SK-N-SH (cell line): ENCODE measurements around the gene GSTM5. TPM values are rescaled to one million over a fixed set of nuclear protein-coding genes. Genes with fewer than 3 reads are reported as not detected.

Experiments used
- CTCF ChIA-PET: fragments of 300-600, 350-600 bp; formaldehyde crosslinking; extraction: SDS; loops from one replicate; lab custom pipeline; 2021; lab: Yijun Ruan, JAX
- POLR2A ChIA-PET: fragments of 350-600 bp; sonication (Branson Sonifier 250); formaldehyde crosslinking; extraction: SDS; loops from one replicate; lab custom pipeline; 2020; ENCODE audit warnings: antibody characterized with exemption, inconsistent platforms; lab: Yijun Ruan, JAX
- DNase-seq: peaks from one replicate; pipeline ENCODE4 v3.0.0; 2012
- H2AFZ ChIP-seq: fragments of 200-600 bp; sonication (generic); 2 replicates; pipeline ENCODE4 v1.8.1; 2016; ENCODE audit warnings: antibody characterized with exemption, mild to moderate bottlenecking, low read depth
- H3F3A ChIP-seq: fragments of 200-600 bp; sonication (generic); replicated peaks from 2 replicates; pipeline ENCODE3; 2016; ENCODE audit warnings: antibody characterized with exemption, mild to moderate bottlenecking; ENCODE audit not compliant: insufficient read depth
- H3K27ac ChIP-seq, 2 experiments: fragments of 200-500 bp in 1 of 2; fragments of 200-600 bp in 1 of 2; sonication (Bioruptor generic) in 1 of 2; sonication (generic), shearing (Covaris generic) in 1 of 2; 2 replicates each; pipeline versions ENCODE4 v1.5.1 to v1.6.1; 2014 to 2016; ENCODE audit warnings: low read depth in 2 of 2, inconsistent platforms in 1 of 2, low read length in 1 of 2, mild to moderate bottlenecking in 1 of 2, mixed read lengths in 1 of 2
- H3K27me3 ChIP-seq: fragments of 200-600 bp; sonication (generic), shearing (Covaris generic); 2 replicates; pipeline ENCODE4 v1.6.1; 2016; ENCODE audit warnings: mixed run types; ENCODE audit not compliant: insufficient read depth
- H3K36me3 ChIP-seq, 2 experiments: fragments of 200-500 bp in 1 of 2; fragments of 200-600 bp in 1 of 2; sonication (Bioruptor generic) in 1 of 2; sonication (generic) in 1 of 2; replicated peaks in 1 of 2; 2 replicates each; pipeline versions ENCODE3 to v1.5.1; 2014 to 2016; ENCODE audit warnings: low read length in 1 of 2, mild to moderate bottlenecking in 1 of 2; ENCODE audit not compliant: insufficient read depth in 2 of 2, control insufficient read depth in 1 of 2
- H3K4me1 ChIP-seq, 2 experiments: fragments of 200-500 bp in 1 of 2; fragments of 200-600 bp in 1 of 2; sonication (Bioruptor generic) in 1 of 2; sonication (generic), shearing (Covaris generic) in 1 of 2; 2 replicates each; pipeline versions ENCODE4 v1.5.1 to v1.6.1; 2014 to 2016; ENCODE audit warnings: low read depth in 1 of 2, low read length in 1 of 2, mixed run types in 1 of 2; ENCODE audit not compliant: insufficient read depth in 2 of 2, control insufficient read depth in 1 of 2
- H3K4me2 ChIP-seq: fragments of 200-600 bp; sonication (generic), shearing (Covaris generic); 2 replicates; pipeline ENCODE4 v1.6.1; 2017; ENCODE audit warnings: mixed run types
- H3K4me3 ChIP-seq, 2 experiments: fragments of 200-500 bp in 1 of 2; fragments of 200-600 bp in 1 of 2; sonication (Bioruptor generic) in 1 of 2; sonication (generic), shearing (Covaris generic) in 1 of 2; 2 replicates each; pipeline versions ENCODE4 v1.5.1 to v1.8.1; 2014 to 2016; ENCODE audit warnings: low read depth in 2 of 2, inconsistent platforms in 1 of 2, low read length in 1 of 2, mild to moderate bottlenecking in 1 of 2, mixed read lengths in 1 of 2, moderate library complexity in 1 of 2
- H3K79me2 ChIP-seq: fragments of 200-600 bp; sonication (generic); 2 replicates; pipeline ENCODE4 v1.8.1; 2017; ENCODE audit warnings: mild to moderate bottlenecking; ENCODE audit not compliant: insufficient read depth
- H3K9ac ChIP-seq: fragments of 200-600 bp; sonication (generic); 2 replicates; pipeline ENCODE4 v1.6.1; 2017; ENCODE audit warnings: mixed run types
- H3K9me2 ChIP-seq: fragments of 200-600 bp; sonication (generic); 2 replicates; pipeline ENCODE4 v1.6.1; 2017; ENCODE audit warnings: mixed run types
- H3K9me3 ChIP-seq: fragments of 200-600 bp; sonication (generic); 2 replicates; pipeline ENCODE4 v1.6.1; 2017; ENCODE audit warnings: mixed run types, mild to moderate bottlenecking, moderate library complexity
- H4K20me1 ChIP-seq: fragments of 200-600 bp; sonication (generic); 2 replicates; pipeline ENCODE4 v1.6.1; 2017; ENCODE audit warnings: mild to moderate bottlenecking, mixed run types; ENCODE audit not compliant: insufficient read depth
- CHD2 ChIP-seq: fragments of 150-350 bp; IDR thresholded peaks from 2 replicates; pipeline ENCODE4 v1.6.1; 2018; ENCODE audit warnings: low read length; ENCODE audit not compliant: partially characterized antibody
- EZH2phosphoT487 ChIP-seq: fragments of 200-600 bp; sonication (generic); IDR thresholded peaks from 2 replicates; pipeline ENCODE4 v1.6.1; 2017; ENCODE audit warnings: low read depth, mixed run types, mild to moderate bottlenecking, antibody characterized with exemption, moderate library complexity, borderline replicate concordance
- FOSL2 ChIP-seq: IDR thresholded peaks from 2 replicates; pipeline ENCODE4 v1.4.0; 2012; ENCODE audit warnings: low read depth, mild to moderate bottlenecking, moderate library complexity, borderline replicate concordance
- FOXJ3 ChIP-seq: sonication (generic); formaldehyde crosslinking; IDR thresholded peaks from 2 replicates; pipeline ENCODE4 v1.5.1; 2020; ENCODE audit warnings: mild to moderate bottlenecking, missing genetic modification reagents
- GATA2 ChIP-seq: sonication (generic); formaldehyde crosslinking; IDR thresholded peaks from 2 replicates; pipeline ENCODE4 v1.5.0; 2020; ENCODE audit warnings: mild to moderate bottlenecking, missing genetic modification reagents
- MAX ChIP-seq: IDR thresholded peaks from 2 replicates; pipeline ENCODE4 v1.4.0; 2012; ENCODE audit warnings: low read depth
- MEF2A ChIP-seq: IDR thresholded peaks from 2 replicates; pipeline ENCODE4 v1.4.0; 2012; ENCODE audit warnings: low read depth, borderline replicate concordance
- MXI1 ChIP-seq: IDR thresholded peaks from 2 replicates; pipeline ENCODE4 v1.6.1; 2012; ENCODE audit warnings: mild to moderate bottlenecking, low read depth, low read length, improper control_type of control experiment
- RAD21 ChIP-seq: IDR thresholded peaks from 2 replicates; pipeline ENCODE4 v1.6.1; 2012; ENCODE audit warnings: mild to moderate bottlenecking, low read length
- RFX5 ChIP-seq: IDR thresholded peaks from 2 replicates; pipeline ENCODE4 v1.6.1; 2012; ENCODE audit warnings: mild to moderate bottlenecking, improper control_type of control experiment, low read length
- SMC3 ChIP-seq: IDR thresholded peaks from 2 replicates; pipeline ENCODE4 v1.6.1; 2012; ENCODE audit warnings: low read depth, low read length, improper control_type of control experiment
- ZBTB33 ChIP-seq: IDR thresholded peaks from 2 replicates; pipeline ENCODE4 v1.4.0; 2012; ENCODE audit warnings: low read depth, borderline replicate concordance
- WGBS: methylation state at CpG from one replicate; pipeline ENCODE4 v1.1.6; 2017; ENCODE audit warnings: low lambda C conversion rate; 5-methylcytosine and 5-hydroxymethylcytosine counted together
- polyA plus RNA-seq, 3 experiments: library from polyadenylated mRNA; depleted of rRNA; stranded (reverse); fragments of >200 nt; gene quantifications; 2 replicates each; pipeline ENCODE4 v1.2.3, GENCODE V29; 2012
- TF ChIP-seq, protein P1 (sequence below): fragments of 150-350 bp; IDR thresholded peaks from 2 replicates; pipeline ENCODE4 v1.6.1; 2017; ENCODE audit warnings: antibody characterized with exemption, low read length, low read depth, borderline replicate concordance
- TF ChIP-seq, protein P2 (sequence below): IDR thresholded peaks from 2 replicates; pipeline ENCODE4 v1.4.0; 2012; ENCODE audit warnings: low read depth, borderline replicate concordance

GSTM5 gene
- polyA plus RNA-seq, 1 of the 3 experiments (the other 2 are of a cell fraction): not detected

GRCh38 chr1:109732390-109732881 is 20.4 kb downstream of the GSTM5 start:
- Histone ChIP-seq H3K9me2 (no peaks in the 10 kb centered on the region), H3K4me3 (no peak overlapping the region), H3K4me1 (peaks cover 0 to 3% of the 10 kb centered on the region in 2 experiments; a peak in 1 of 4 replicates), H3K9me3 (no peaks in the 10 kb centered on the region), H3K9ac (no peak overlapping the region), H3K27me3 (no peaks in the 10 kb centered on the region), H3K4me2 (no peak overlapping the region), H2AFZ (no peak overlapping the region), H4K20me1 (no peaks in the 10 kb centered on the region), H3F3A (no peaks in the 10 kb centered on the region), H3K79me2 (no peaks in the 10 kb centered on the region), H3K27ac (no peak overlapping the region), H3K36me3 (peaks cover 12 to 13% of the 10 kb centered on the region in 2 experiments)
- no peak for DNase-seq
- WGBS: 33% methylated on average over 3 of the region's 3 CpGs
- TF ChIP-seq SMC3: no peak
- TF ChIP-seq ZBTB33: no peak
- TF ChIP-seq MXI1: no peak
- no peak for TF ChIP-seq RAD21
- no peak for TF ChIP-seq CHD2
- TF ChIP-seq, protein P1, sequence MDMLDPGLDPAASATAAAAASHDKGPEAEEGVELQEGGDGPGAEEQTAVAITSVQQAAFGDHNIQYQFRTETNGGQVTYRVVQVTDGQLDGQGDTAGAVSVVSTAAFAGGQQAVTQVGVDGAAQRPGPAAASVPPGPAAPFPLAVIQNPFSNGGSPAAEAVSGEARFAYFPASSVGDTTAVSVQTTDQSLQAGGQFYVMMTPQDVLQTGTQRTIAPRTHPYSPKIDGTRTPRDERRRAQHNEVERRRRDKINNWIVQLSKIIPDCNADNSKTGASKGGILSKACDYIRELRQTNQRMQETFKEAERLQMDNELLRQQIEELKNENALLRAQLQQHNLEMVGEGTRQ: no peak
- TF ChIP-seq, protein P2, sequence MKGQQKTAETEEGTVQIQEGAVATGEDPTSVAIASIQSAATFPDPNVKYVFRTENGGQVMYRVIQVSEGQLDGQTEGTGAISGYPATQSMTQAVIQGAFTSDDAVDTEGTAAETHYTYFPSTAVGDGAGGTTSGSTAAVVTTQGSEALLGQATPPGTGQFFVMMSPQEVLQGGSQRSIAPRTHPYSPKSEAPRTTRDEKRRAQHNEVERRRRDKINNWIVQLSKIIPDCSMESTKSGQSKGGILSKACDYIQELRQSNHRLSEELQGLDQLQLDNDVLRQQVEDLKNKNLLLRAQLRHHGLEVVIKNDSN: no peak
- no peak for TF ChIP-seq FOSL2
- no peak for TF ChIP-seq EZH2phosphoT487
- no peak for TF ChIP-seq MEF2A
- no peak for TF ChIP-seq RFX5
- TF ChIP-seq FOXJ3 (CRISPR knock-in tag): no peak
- TF ChIP-seq GATA2 (CRISPR knock-in tag): no peak
- no peak for TF ChIP-seq MAX
- CTCF ChIA-PET: no interaction called here
- POLR2A ChIA-PET: no interaction called here
